ENCODE data around the gene MBOAT1.

MBOAT1 gene

GRCh38 chr6:20092071-20092566 is 120.2 kb downstream of the MBOAT1 start:
- peak; percentile 34 for DNase-seq

GRCh38 chr6:20086992-20087391 is 125.3 kb downstream of the MBOAT1 start:
- DNase-seq: no peak

- no peak for DNase-seq
Measured at GRCh38 chr6:20085817-20086216, 126.5 kb downstream of the MBOAT1 start.

GRCh38 chr6:20084411-20084810 is 127.9 kb downstream of the MBOAT1 start:
- DNase-seq: no peak

GRCh38 chr6:20071998-20072397 is 140.3 kb downstream of the MBOAT1 start:
- DNase-seq: no peak

- no peak for DNase-seq
Measured at GRCh38 chr6:20070047-20070446, 142.2 kb downstream of the MBOAT1 start.

GRCh38 chr6:20069021-20069522 is 143.2 kb downstream of the MBOAT1 start:
- DNase-seq: no peak

GRCh38 chr6:20068421-20068988 is 143.8 kb downstream of the MBOAT1 start:
- DNase-seq: no peak

GRCh38 chr6:20061952-20062351 is 150.3 kb downstream of the MBOAT1 start:
- DNase-seq: no peak

- DNase-seq: no peak
Measured at GRCh38 chr6:20060252-20060651, 152.0 kb downstream of the MBOAT1 start.

GRCh38 chr6:20058912-20059311 is 153.4 kb downstream of the MBOAT1 start:
- no peak for DNase-seq

- DNase-seq: no peak
Measured at GRCh38 chr6:20058121-20058905, 154.0 kb downstream of the MBOAT1 start.

GRCh38 chr6:20056350-20056992 is 155.8 kb downstream of the MBOAT1 start:
- peak; percentile 79 for DNase-seq

GRCh38 chr6:20055916-20056315 is 156.4 kb downstream of the MBOAT1 start:
- DNase-seq: no peak
